ENCODE results near the gene HEXD.

The HEXD gene

GRCh38 chr17:82386255-82386831 is 31.8 kb upstream of the HEXD start:
- Histone ChIP-seq H2BK15ac (ENCODE audit: low read depth, poor library complexity, severe bottlenecking) (no peak overlapping the region), H4K8ac (ENCODE audit: low read length) (no peak overlapping the region), H3K4me1 (ENCODE audit: control insufficient read depth, insufficient read depth, low read depth, low read length) (peaks cover 21% of the 10 kb centered on the region), H3K9ac (ENCODE audit: low read length) (no peak overlapping the region), H3K4me2 (ENCODE audit: low read length, poor library complexity, severe bottlenecking) (no peak overlapping the region), H2BK5ac (ENCODE audit: low read depth, low read length, poor library complexity, severe bottlenecking) (no peak overlapping the region), H2BK12ac (ENCODE audit: low read length in 2 of 2) (no peak overlapping the region), H3K4me3 (ENCODE audit: insufficient read depth in 1 of 2, low read depth in 1 of 2, low read length in 2 of 2) (no peak overlapping the region), H3K9me3 (ENCODE audit: control insufficient read depth, low read length) (no peaks in the 10 kb centered on the region), H3K27me3 (ENCODE audit: control insufficient read depth in 1 of 2, insufficient read depth in 1 of 2, low read length in 2 of 2) (peaks cover 20 to 32% of the 10 kb centered on the region in 2 experiments), H3K79me1 (replicated peaks; ENCODE audit: low read length, poor library complexity, severe bottlenecking) (no peaks in the 10 kb centered on the region), H3K23ac (ENCODE audit: low read length in 2 of 2) (no peak overlapping the region), H3K4ac (ENCODE audit: low read depth in 1 of 2, low read length in 2 of 2) (no peak overlapping the region), H3K18ac (ENCODE audit: low read depth in 1 of 2, low read length in 2 of 2) (no peak overlapping the region), H2AK5ac (ENCODE audit: low read length, severe bottlenecking) (no peak overlapping the region), H3K36me3 (ENCODE audit: control insufficient read depth in 1 of 2, insufficient read depth in 2 of 2, low read depth in 1 of 2, low read length in 2 of 2) (peaks cover 0 to 5% of the 10 kb centered on the region in 2 experiments), H2BK120ac (ENCODE audit: low read depth, low read length) (no peak overlapping the region), H3K14ac (ENCODE audit: low read length in 2 of 2) (no peak overlapping the region), H3K27ac (ENCODE audit: low read length, poor library complexity, severe bottlenecking) (no peak overlapping the region), H4K91ac (ENCODE audit: low read length) (no peak overlapping the region), H2AFZ (ENCODE audit: low read depth, low read length) (no peak overlapping the region)
- DNase-seq = no peak
- WGBS = 70% methylated on average over 13 of the region's 17 CpGs

- no peak overlapping the region for H2BK5ac ChIP-seq (ENCODE audit: low read depth, low read length, poor library complexity, severe bottlenecking)
- H3K14ac ChIP-seq (ENCODE audit: low read length in 2 of 2) = no peak overlapping the region
- H3K36me3 ChIP-seq (ENCODE audit: control insufficient read depth in 1 of 2, insufficient read depth in 2 of 2, low read depth in 1 of 2, low read length in 2 of 2) = peaks cover 3 to 12% of the 10 kb centered on the region in 2 experiments
- H3K27ac ChIP-seq (ENCODE audit: low read length, poor library complexity, severe bottlenecking) = no peak overlapping the region
- H3K4me2 ChIP-seq (ENCODE audit: low read length, poor library complexity, severe bottlenecking) = no peak overlapping the region
- H3K79me1 ChIP-seq (replicated peaks; ENCODE audit: low read length, poor library complexity, severe bottlenecking) = no peaks in the 10 kb centered on the region
- 80% methylated on average over 37 of the region's 38 CpGs for WGBS
- H2BK15ac ChIP-seq (ENCODE audit: low read depth, poor library complexity, severe bottlenecking) = no peak overlapping the region
- no peak overlapping the region for H2AK5ac ChIP-seq (ENCODE audit: low read length, severe bottlenecking)
- no peaks in the 10 kb centered on the region for H3K9me3 ChIP-seq (ENCODE audit: control insufficient read depth, low read length)
- no peak for DNase-seq
- H3K4ac ChIP-seq (ENCODE audit: low read depth in 1 of 2, low read length in 2 of 2) = no peak overlapping the region
- no peak overlapping the region for H2BK120ac ChIP-seq (ENCODE audit: low read depth, low read length)
- H3K9ac ChIP-seq (ENCODE audit: low read length) = no peak overlapping the region
- no peak overlapping the region for H2AFZ ChIP-seq (ENCODE audit: low read depth, low read length)
- H4K8ac ChIP-seq (ENCODE audit: low read length) = no peak overlapping the region
- no peak overlapping the region for H3K23ac ChIP-seq (ENCODE audit: low read length in 2 of 2)
- peaks cover 21% of the 10 kb centered on the region for H3K4me1 ChIP-seq (ENCODE audit: control insufficient read depth, insufficient read depth, low read depth, low read length)
- H3K27me3 ChIP-seq (ENCODE audit: control insufficient read depth in 1 of 2, insufficient read depth in 1 of 2, low read length in 2 of 2) = peaks cover 20 to 32% of the 10 kb centered on the region in 2 experiments
- no peak overlapping the region for H2BK12ac ChIP-seq (ENCODE audit: low read length in 2 of 2)
- H3K4me3 ChIP-seq (ENCODE audit: insufficient read depth in 1 of 2, low read depth in 1 of 2, low read length in 2 of 2) = no peak overlapping the region
- no peak overlapping the region for H3K18ac ChIP-seq (ENCODE audit: low read depth in 1 of 2, low read length in 2 of 2)
- H4K91ac ChIP-seq (ENCODE audit: low read length) = no peak overlapping the region
These were observed 31.1 kb upstream of the HEXD start for GRCh38 chr17:82386881-82387704.

- Histone ChIP-seq H3K36me3 (ENCODE audit: control insufficient read depth in 1 of 2, insufficient read depth in 2 of 2, low read depth in 1 of 2, low read length in 2 of 2) (peaks cover 8 to 14% of the 10 kb centered on the region in 2 experiments), H2AK5ac (ENCODE audit: low read length, severe bottlenecking) (no peak overlapping the region), H2BK120ac (ENCODE audit: low read depth, low read length) (no peak overlapping the region), H3K4ac (ENCODE audit: low read depth in 1 of 2, low read length in 2 of 2) (no peak overlapping the region), H3K18ac (ENCODE audit: low read depth in 1 of 2, low read length in 2 of 2) (no peak overlapping the region), H3K27me3 (ENCODE audit: control insufficient read depth in 1 of 2, insufficient read depth in 1 of 2, low read length in 2 of 2) (peaks cover 20 to 32% of the 10 kb centered on the region in 2 experiments), H2BK12ac (ENCODE audit: low read length in 2 of 2) (no peak overlapping the region), H3K4me3 (ENCODE audit: insufficient read depth in 1 of 2, low read depth in 1 of 2, low read length in 2 of 2) (no peak overlapping the region), H3K27ac (ENCODE audit: low read length, poor library complexity, severe bottlenecking) (no peak overlapping the region), H2BK15ac (ENCODE audit: low read depth, poor library complexity, severe bottlenecking) (no peak overlapping the region), H3K9ac (ENCODE audit: low read length) (no peak overlapping the region), H3K9me3 (ENCODE audit: control insufficient read depth, low read length) (no peaks in the 10 kb centered on the region), H3K4me2 (ENCODE audit: low read length, poor library complexity, severe bottlenecking) (no peak overlapping the region), H2BK5ac (ENCODE audit: low read depth, low read length, poor library complexity, severe bottlenecking) (no peak overlapping the region), H2AFZ (ENCODE audit: low read depth, low read length) (no peak overlapping the region), H3K23ac (ENCODE audit: low read length in 2 of 2) (no peak overlapping the region), H3K14ac (ENCODE audit: low read length in 2 of 2) (no peak overlapping the region), H3K79me1 (replicated peaks; ENCODE audit: low read length, poor library complexity, severe bottlenecking) (no peaks in the 10 kb centered on the region), H3K4me1 (ENCODE audit: control insufficient read depth, insufficient read depth, low read depth, low read length) (peaks cover 21% of the 10 kb centered on the region), H4K91ac (ENCODE audit: low read length) (no peak overlapping the region), H4K8ac (ENCODE audit: low read length) (no peak overlapping the region)
- no peak for DNase-seq
- WGBS = 77% methylated on average over 3 of the region's 3 CpGs
These were observed 30.4 kb upstream of the HEXD start for GRCh38 chr17:82387705-82388106.

- H2AK5ac ChIP-seq (ENCODE audit: low read length, severe bottlenecking) = no peak overlapping the region
- H3K79me1 ChIP-seq (replicated peaks; ENCODE audit: low read length, poor library complexity, severe bottlenecking) = no peaks in the 10 kb centered on the region
- peak overlapping the region in 1 of 2 experiments; percentile 80 for H3K23ac ChIP-seq (ENCODE audit: low read length in 2 of 2)
- H2BK12ac ChIP-seq (ENCODE audit: low read length in 2 of 2) = no peak overlapping the region
- H2BK5ac ChIP-seq (ENCODE audit: low read depth, low read length, poor library complexity, severe bottlenecking) = no peak overlapping the region
- H3K27ac ChIP-seq (ENCODE audit: low read length, poor library complexity, severe bottlenecking) = no peak overlapping the region
- H3K4ac ChIP-seq (ENCODE audit: low read depth in 1 of 2, low read length in 2 of 2) = no peak overlapping the region
- H3K4me1 ChIP-seq (ENCODE audit: control insufficient read depth, insufficient read depth, low read depth, low read length) = peaks cover 21% of the 10 kb centered on the region
- no peak overlapping the region for H4K91ac ChIP-seq (ENCODE audit: low read length)
- peaks cover 13 to 20% of the 10 kb centered on the region in 2 experiments for H3K36me3 ChIP-seq (ENCODE audit: control insufficient read depth in 1 of 2, insufficient read depth in 2 of 2, low read depth in 1 of 2, low read length in 2 of 2)
- no peak overlapping the region for H3K18ac ChIP-seq (ENCODE audit: low read depth in 1 of 2, low read length in 2 of 2)
- peaks cover 20 to 32% of the 10 kb centered on the region in 2 experiments for H3K27me3 ChIP-seq (ENCODE audit: control insufficient read depth in 1 of 2, insufficient read depth in 1 of 2, low read length in 2 of 2)
- no peak overlapping the region for H3K9ac ChIP-seq (ENCODE audit: low read length)
- no peak overlapping the region for H2BK120ac ChIP-seq (ENCODE audit: low read depth, low read length)
- no peak overlapping the region for H2BK15ac ChIP-seq (ENCODE audit: low read depth, poor library complexity, severe bottlenecking)
- 86% methylated on average over 28 of the region's 34 CpGs for WGBS
- no peak overlapping the region for H3K4me2 ChIP-seq (ENCODE audit: low read length, poor library complexity, severe bottlenecking)
- H4K8ac ChIP-seq (ENCODE audit: low read length) = peak overlapping the region; percentile 7
- H3K4me3 ChIP-seq (ENCODE audit: insufficient read depth in 1 of 2, low read depth in 1 of 2, low read length in 2 of 2) = no peak overlapping the region
- H3K14ac ChIP-seq (ENCODE audit: low read length in 2 of 2) = no peak overlapping the region
- no peaks in the 10 kb centered on the region for H3K9me3 ChIP-seq (ENCODE audit: control insufficient read depth, low read length)
- DNase-seq = no peak
- no peak overlapping the region for H2AFZ ChIP-seq (ENCODE audit: low read depth, low read length)
These were observed 29.8 kb upstream of the HEXD start for GRCh38 chr17:82388223-82388921.
